ENCODE results near the gene NAT9. TPM values are rescaled to one million over a fixed set of nuclear protein-coding genes. Genes with fewer than 3 reads are reported as not detected.

Gene NAT9
- total and polyA plus RNA-seq, 5 donors from 2014 or later: 16.2 to 35.4 (median 18.7) TPM

GRCh38 chr17:74803971-74804370, 27.8 kb upstream of the NAT9 start:
- H3K4me3 Mint-ChIP-seq: no peak overlapping the region
- no peaks in the 10 kb centered on the region for H3K9me3 ChIP-seq (ENCODE audit: control insufficient read depth in 2 of 2, low read length in 2 of 2)
- H3K27ac Mint-ChIP-seq: no peak overlapping the region
- peaks cover 0 to 2% (median 0%) of the 10 kb centered on the region in 4 donors for H3K4me1 Mint-ChIP-seq
- no peaks in the 10 kb centered on the region for H3K27me3 Mint-ChIP-seq
- ATAC-seq (ENCODE audit: low read depth in 2 of 2): no peak
- H3K4me1 ChIP-seq (ENCODE audit: control insufficient read depth, insufficient read depth, low read length, poor library complexity, severe bottlenecking): no peaks in the 10 kb centered on the region
- DNase-seq: no peak
- H3K9me3 Mint-ChIP-seq: no peaks in the 10 kb centered on the region
- H3K27ac ChIP-seq (ENCODE audit: insufficient read depth, low read length, poor library complexity, severe bottlenecking): no peak overlapping the region
- no peak overlapping the region for H3K4me3 ChIP-seq (ENCODE audit: low read depth, low read length)
- peaks cover 21% of the 10 kb centered on the region for H3K36me3 ChIP-seq (ENCODE audit: control insufficient read depth, insufficient read depth, low read length)
- peaks cover 24% of the 10 kb centered on the region for H3K36me3 Mint-ChIP-seq
- no peaks in the 10 kb centered on the region for H3K27me3 ChIP-seq (ENCODE audit: control insufficient read depth, insufficient read depth, low read length)

DNA sequence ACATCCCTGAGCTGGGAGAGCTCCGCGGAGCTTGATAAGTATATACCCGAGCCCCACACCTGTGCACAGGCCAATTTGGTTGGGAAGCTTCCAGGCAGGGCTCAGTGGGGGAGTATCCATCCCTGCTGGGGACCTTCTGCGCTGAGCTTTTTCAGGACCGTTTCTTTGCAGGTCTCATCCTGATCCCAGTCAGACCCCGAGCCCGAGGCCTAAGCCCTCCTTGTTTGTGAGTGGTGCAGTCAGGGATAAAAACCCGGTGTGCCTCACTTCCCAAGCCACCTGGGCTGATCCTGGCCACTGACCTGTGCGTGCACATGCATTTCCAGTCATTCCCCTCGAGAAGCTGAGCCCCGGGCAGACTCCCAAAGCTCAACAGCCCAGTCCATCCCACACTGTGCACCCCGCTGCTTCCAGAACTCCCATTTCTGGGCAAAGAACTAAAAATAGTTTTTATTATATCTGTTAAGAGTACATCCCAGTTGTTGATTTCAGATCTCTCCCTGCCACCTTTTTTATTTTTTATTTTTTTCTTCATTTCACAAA, 27.3 kb upstream of the NAT9 start:
- ATAC-seq (ENCODE audit: low read depth in 2 of 2) (no peak), DNase-seq (no peak)
- no peak overlapping the region for H3K27ac ChIP-seq (ENCODE audit: insufficient read depth, low read length, poor library complexity, severe bottlenecking)
- no peaks in the 10 kb centered on the region for H3K9me3 ChIP-seq (ENCODE audit: control insufficient read depth in 2 of 2, low read length in 2 of 2)
- Mint-ChIP-seq H3K4me1 (peaks cover 0 to 2% (median 0%) of the 10 kb centered on the region in 4 donors), H3K4me3 (no peak overlapping the region), H3K36me3 (peaks cover 28% of the 10 kb centered on the region), H3K27ac (peak overlapping the region in 1 of 3 donors; percentile 27), H3K27me3 (no peaks in the 10 kb centered on the region), H3K9me3 (no peaks in the 10 kb centered on the region)
- H3K4me3 ChIP-seq (ENCODE audit: low read depth, low read length): no peak overlapping the region
- H3K4me1 ChIP-seq (ENCODE audit: control insufficient read depth, insufficient read depth, low read length, poor library complexity, severe bottlenecking): no peaks in the 10 kb centered on the region
- no peaks in the 10 kb centered on the region for H3K27me3 ChIP-seq (ENCODE audit: control insufficient read depth, insufficient read depth, low read length)
- peaks cover 24% of the 10 kb centered on the region for H3K36me3 ChIP-seq (ENCODE audit: control insufficient read depth, insufficient read depth, low read length)

GRCh38 chr17:74801896-74802295, 25.8 kb upstream of the NAT9 start:
- Histone ChIP-seq H3K4me3 (ENCODE audit: low read depth, low read length) (no peak overlapping the region), H3K4me1 (ENCODE audit: control insufficient read depth, insufficient read depth, low read length, poor library complexity, severe bottlenecking) (no peaks in the 10 kb centered on the region), H3K9me3 (ENCODE audit: control insufficient read depth in 2 of 2, low read length in 2 of 2) (no peaks in the 10 kb centered on the region), H3K27me3 (ENCODE audit: control insufficient read depth, insufficient read depth, low read length) (no peaks in the 10 kb centered on the region), H3K27ac (ENCODE audit: insufficient read depth, low read length, poor library complexity, severe bottlenecking) (no peak overlapping the region), H3K36me3 (ENCODE audit: control insufficient read depth, insufficient read depth, low read length) (peaks cover 28% of the 10 kb centered on the region)
- ATAC-seq (ENCODE audit: low read depth in 2 of 2) (no peak), DNase-seq (no peak)
- Mint-ChIP-seq H3K9me3 (no peaks in the 10 kb centered on the region), H3K36me3 (peaks cover 23% of the 10 kb centered on the region), H3K4me3 (no peak overlapping the region), H3K27me3 (no peaks in the 10 kb centered on the region), H3K4me1 (peaks cover 0 to 6% (median 3%) of the 10 kb centered on the region in 4 donors), H3K27ac (no peak overlapping the region)

- Histone ChIP-seq H3K4me3 (ENCODE audit: low read depth, low read length) (no peak overlapping the region), H3K27ac (ENCODE audit: insufficient read depth, low read length, poor library complexity, severe bottlenecking) (no peak overlapping the region), H3K36me3 (ENCODE audit: control insufficient read depth, insufficient read depth, low read length) (peaks cover 39% of the 10 kb centered on the region), H3K27me3 (ENCODE audit: control insufficient read depth, insufficient read depth, low read length) (no peaks in the 10 kb centered on the region), H3K9me3 (ENCODE audit: control insufficient read depth in 2 of 2, low read length in 2 of 2) (no peaks in the 10 kb centered on the region), H3K4me1 (ENCODE audit: control insufficient read depth, insufficient read depth, low read length, poor library complexity, severe bottlenecking) (no peaks in the 10 kb centered on the region)
- DNase-seq (no peak), ATAC-seq (ENCODE audit: low read depth in 2 of 2) (no peak)
- H3K27ac Mint-ChIP-seq: no peak overlapping the region
- peaks cover 30% of the 10 kb centered on the region for H3K36me3 Mint-ChIP-seq
- H3K4me1 Mint-ChIP-seq: peaks cover 0 to 8% (median 3%) of the 10 kb centered on the region in 4 donors
- H3K27me3 Mint-ChIP-seq: no peaks in the 10 kb centered on the region
- H3K9me3 Mint-ChIP-seq: no peaks in the 10 kb centered on the region
- no peak overlapping the region for H3K4me3 Mint-ChIP-seq
These were observed 24.4 kb upstream of the NAT9 start for GRCh38 chr17:74800531-74800930.

DNA sequence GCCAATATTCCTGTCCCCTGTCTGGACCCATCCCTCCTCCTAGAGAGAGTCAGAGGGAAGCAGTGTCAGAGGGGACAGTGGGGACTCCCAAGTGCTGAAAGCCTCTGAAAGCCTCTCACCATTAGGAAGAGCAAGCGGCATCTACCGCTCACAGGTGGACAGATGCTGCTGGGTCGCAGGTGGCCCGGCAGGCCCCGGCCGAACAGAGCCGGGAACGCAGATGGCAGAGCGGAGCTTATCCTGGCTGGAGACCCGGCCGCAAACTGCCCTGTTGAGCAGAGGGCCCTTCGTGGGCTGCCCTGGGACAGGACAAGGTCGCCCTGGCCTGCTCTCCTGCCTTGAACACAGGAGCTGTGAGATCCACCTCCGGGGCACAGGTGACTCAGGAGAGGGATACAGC, 23.0 kb upstream of the NAT9 start:
- Mint-ChIP-seq H3K36me3 (peaks cover 41% of the 10 kb centered on the region), H3K9me3 (no peaks in the 10 kb centered on the region), H3K4me3 (no peak overlapping the region), H3K4me1 (peaks cover 0 to 8% (median 3%) of the 10 kb centered on the region in 4 donors), H3K27me3 (no peaks in the 10 kb centered on the region), H3K27ac (no peak overlapping the region)
- no peak for ATAC-seq (ENCODE audit: low read depth in 2 of 2)
- peaks cover 47% of the 10 kb centered on the region for H3K36me3 ChIP-seq (ENCODE audit: control insufficient read depth, insufficient read depth, low read length)
- no peaks in the 10 kb centered on the region for H3K9me3 ChIP-seq (ENCODE audit: control insufficient read depth in 2 of 2, low read length in 2 of 2)
- no peaks in the 10 kb centered on the region for H3K4me1 ChIP-seq (ENCODE audit: control insufficient read depth, insufficient read depth, low read length, poor library complexity, severe bottlenecking)
- no peak overlapping the region for H3K27ac ChIP-seq (ENCODE audit: insufficient read depth, low read length, poor library complexity, severe bottlenecking)
- H3K4me3 ChIP-seq (ENCODE audit: low read depth, low read length): no peak overlapping the region
- no peaks in the 10 kb centered on the region for H3K27me3 ChIP-seq (ENCODE audit: control insufficient read depth, insufficient read depth, low read length)
- no peak for DNase-seq

- no peaks in the 10 kb centered on the region for H3K9me3 Mint-ChIP-seq
- DNase-seq: no peak
- no peak overlapping the region for H3K4me3 ChIP-seq (ENCODE audit: low read depth, low read length)
- H3K27ac ChIP-seq (ENCODE audit: insufficient read depth, low read length, poor library complexity, severe bottlenecking): no peak overlapping the region
- peak overlapping the region in 1 of 3 donors; percentile 71 for H3K27ac Mint-ChIP-seq
- H3K27me3 ChIP-seq (ENCODE audit: control insufficient read depth, insufficient read depth, low read length): no peaks in the 10 kb centered on the region
- H3K4me3 Mint-ChIP-seq: no peak overlapping the region
- no peaks in the 10 kb centered on the region for H3K4me1 ChIP-seq (ENCODE audit: control insufficient read depth, insufficient read depth, low read length, poor library complexity, severe bottlenecking)
- H3K27me3 Mint-ChIP-seq: no peaks in the 10 kb centered on the region
- H3K36me3 ChIP-seq (ENCODE audit: control insufficient read depth, insufficient read depth, low read length): peaks cover 55% of the 10 kb centered on the region
- peaks cover 38% of the 10 kb centered on the region for H3K36me3 Mint-ChIP-seq
- no peak for ATAC-seq (ENCODE audit: low read depth in 2 of 2)
- H3K9me3 ChIP-seq (ENCODE audit: control insufficient read depth in 2 of 2, low read length in 2 of 2): no peaks in the 10 kb centered on the region
- H3K4me1 Mint-ChIP-seq: peaks cover 0 to 6% (median 3%) of the 10 kb centered on the region in 4 donors
These were observed 22.1 kb upstream of the NAT9 start for GRCh38 chr17:74798239-74798707.

DNA sequence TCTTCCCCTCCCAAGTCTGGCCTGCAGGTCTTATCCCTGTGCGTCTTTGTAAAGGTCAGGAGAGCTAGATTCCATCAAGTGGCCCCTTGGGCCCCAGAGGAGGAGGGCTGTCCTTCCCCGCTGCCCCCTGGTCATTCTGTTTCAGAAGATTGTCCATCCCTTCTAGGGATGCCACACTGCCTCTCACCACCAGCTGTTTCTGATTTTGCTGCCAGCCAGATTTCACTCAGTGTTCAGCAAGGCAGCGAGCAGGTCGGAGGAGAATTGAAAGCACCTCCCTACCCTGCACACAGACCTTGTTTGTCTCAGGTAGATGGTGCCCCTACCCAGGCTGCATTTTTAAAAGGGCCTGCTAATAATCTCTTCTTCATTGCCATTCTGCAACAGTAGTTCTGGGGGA, 21.7 kb upstream of the NAT9 start:
- DNase-seq (no peak), ATAC-seq (ENCODE audit: low read depth in 2 of 2) (no peak)
- H3K4me3 Mint-ChIP-seq: no peak overlapping the region
- Histone ChIP-seq H3K9me3 (ENCODE audit: control insufficient read depth in 2 of 2, low read length in 2 of 2) (no peaks in the 10 kb centered on the region), H3K27me3 (ENCODE audit: control insufficient read depth, insufficient read depth, low read length) (no peaks in the 10 kb centered on the region), H3K4me1 (ENCODE audit: control insufficient read depth, insufficient read depth, low read length, poor library complexity, severe bottlenecking) (no peaks in the 10 kb centered on the region), H3K27ac (ENCODE audit: insufficient read depth, low read length, poor library complexity, severe bottlenecking) (no peak overlapping the region), H3K4me3 (ENCODE audit: low read depth, low read length) (no peak overlapping the region), H3K36me3 (ENCODE audit: control insufficient read depth, insufficient read depth, low read length) (peaks cover 59% of the 10 kb centered on the region)
- peak overlapping the region in 1 of 3 donors; percentile 71 for H3K27ac Mint-ChIP-seq
- H3K36me3 Mint-ChIP-seq: peaks cover 38% of the 10 kb centered on the region
- H3K9me3 Mint-ChIP-seq: no peaks in the 10 kb centered on the region
- H3K4me1 Mint-ChIP-seq: peaks cover 0 to 6% (median 3%) of the 10 kb centered on the region in 4 donors
- H3K27me3 Mint-ChIP-seq: no peaks in the 10 kb centered on the region

DNA sequence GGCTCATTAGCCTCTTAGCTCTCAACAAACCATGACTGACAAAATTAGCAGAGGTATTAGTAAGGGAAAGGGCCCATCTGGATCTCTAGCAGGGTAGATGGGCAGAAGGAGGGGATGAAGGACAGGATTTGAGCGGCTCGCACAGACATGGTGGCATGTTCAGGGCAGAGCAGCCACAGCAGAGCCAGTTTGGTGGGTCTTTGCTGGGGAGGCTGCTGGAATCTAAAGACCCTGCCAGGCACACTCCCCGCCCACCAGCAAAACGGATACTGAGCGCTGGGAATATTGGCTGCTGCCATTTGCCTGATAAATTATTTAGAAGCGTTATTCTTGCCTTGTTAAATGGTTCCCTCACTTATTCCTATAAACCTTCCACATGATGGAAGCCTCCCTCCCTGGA, 20.7 kb upstream of the NAT9 start:
- Mint-ChIP-seq H3K27me3 (no peaks in the 10 kb centered on the region), H3K4me3 (peak overlapping the region in 1 of 4 donors; percentile 9), H3K27ac (no peak overlapping the region), H3K4me1 (peaks cover 0 to 6% (median 3%) of the 10 kb centered on the region in 4 donors), H3K9me3 (no peaks in the 10 kb centered on the region), H3K36me3 (peaks cover 35% of the 10 kb centered on the region)
- ATAC-seq (ENCODE audit: low read depth in 2 of 2) (no peak), DNase-seq (no peak)
- no peaks in the 10 kb centered on the region for H3K27me3 ChIP-seq (ENCODE audit: control insufficient read depth, insufficient read depth, low read length)
- H3K4me3 ChIP-seq (ENCODE audit: low read depth, low read length): no peak overlapping the region
- H3K27ac ChIP-seq (ENCODE audit: insufficient read depth, low read length, poor library complexity, severe bottlenecking): no peak overlapping the region
- peaks cover 59% of the 10 kb centered on the region for H3K36me3 ChIP-seq (ENCODE audit: control insufficient read depth, insufficient read depth, low read length)
- H3K4me1 ChIP-seq (ENCODE audit: control insufficient read depth, insufficient read depth, low read length, poor library complexity, severe bottlenecking): no peaks in the 10 kb centered on the region
- no peaks in the 10 kb centered on the region for H3K9me3 ChIP-seq (ENCODE audit: control insufficient read depth in 2 of 2, low read length in 2 of 2)
